ENCODE results near the gene GJB4.

The GJB4 gene

GRCh38 chr1:34761176-34761761 is 1.7 kb downstream of the GJB4 start:
- Mint-ChIP-seq H3K4me1 (no peaks in the 10 kb centered on the region), H3K9me3 (no peaks in the 10 kb centered on the region), H3K27ac (no peak overlapping the region), H3K4me3 (no peak overlapping the region), H3K27me3 (ENCODE audit: low read depth) (peaks cover 8% of the 10 kb centered on the region), H3K36me3 (ENCODE audit: low read depth) (no peaks in the 10 kb centered on the region)
- TF ChIP-seq CTCF (IDR thresholded peaks at IDR 0.05; ENCODE audit: unreplicated experiment in 3 of 3) = no peak

GRCh38 chr1:34761776-34762307 is 2.3 kb downstream of the GJB4 start:
- Mint-ChIP-seq H3K4me3 (no peak overlapping the region), H3K4me1 (no peaks in the 10 kb centered on the region), H3K27me3 (ENCODE audit: low read depth) (peaks cover 8% of the 10 kb centered on the region), H3K9me3 (no peaks in the 10 kb centered on the region), H3K36me3 (ENCODE audit: low read depth) (no peaks in the 10 kb centered on the region), H3K27ac (no peak overlapping the region)
- no peak for TF ChIP-seq CTCF (IDR thresholded peaks at IDR 0.05; ENCODE audit: unreplicated experiment in 3 of 3)

- H3K27ac Mint-ChIP-seq = no peak overlapping the region
- H3K9me3 Mint-ChIP-seq = no peaks in the 10 kb centered on the region
- H3K27me3 Mint-ChIP-seq (ENCODE audit: low read depth) = peaks cover 4% of the 10 kb centered on the region
- no peaks in the 10 kb centered on the region for H3K4me1 Mint-ChIP-seq
- no peak for TF ChIP-seq CTCF (IDR thresholded peaks at IDR 0.05; ENCODE audit: unreplicated experiment in 3 of 3)
- no peak overlapping the region for H3K4me3 Mint-ChIP-seq
- H3K36me3 Mint-ChIP-seq (ENCODE audit: low read depth) = no peaks in the 10 kb centered on the region
These were observed 3.1 kb downstream of the GJB4 start for GRCh38 chr1:34762474-34763141.

GRCh38 chr1:34763142-34763781 is 3.7 kb downstream of the GJB4 start:
- Mint-ChIP-seq H3K4me3 (no peak overlapping the region), H3K27ac (no peak overlapping the region), H3K27me3 (ENCODE audit: low read depth) (peaks cover 3% of the 10 kb centered on the region), H3K9me3 (no peaks in the 10 kb centered on the region), H3K4me1 (no peaks in the 10 kb centered on the region), H3K36me3 (ENCODE audit: low read depth) (no peaks in the 10 kb centered on the region)
- TF ChIP-seq CTCF (IDR thresholded peaks at IDR 0.05; ENCODE audit: unreplicated experiment in 3 of 3) = no peak

GRCh38 chr1:34768856-34769255 is 9.3 kb downstream of the GJB4 start:
- no peaks in the 10 kb centered on the region for H3K9me3 Mint-ChIP-seq
- no peaks in the 10 kb centered on the region for H3K36me3 Mint-ChIP-seq (ENCODE audit: low read depth)

More at GRCh38 chr1:34768856-34769255, 9.3 kb downstream of the GJB4 start:
- Mint-ChIP-seq H3K4me3 (no peak overlapping the region), H3K4me1 (no peaks in the 10 kb centered on the region), H3K27ac (no peak overlapping the region), H3K27me3 (ENCODE audit: low read depth) (peaks cover under 1% of the 10 kb centered on the region)
- TF ChIP-seq CTCF (IDR thresholded peaks at IDR 0.05; ENCODE audit: unreplicated experiment in 3 of 3) = no peak

Measured in nephron (organoid).